NCI-H524 treated with DMSO at 0.1 percent for 48 hours (cell line): ENCODE data around the gene RAB37.
A peak's percentile ranks its signal among the peaks of the same experiment; 100 is the strongest.

ENCODE experiments used
- DNase-seq: peaks from one replicate; lab custom pipeline; 2025; lab: John Stamatoyannopoulos, UW

The RAB37 gene

GRCh38 chr17:74728033-74728701, 8.9 kb upstream of the RAB37 start:
- DNase-seq = no peak

- DNase-seq = no peak
Measured at GRCh38 chr17:74728702-74729075, 8.4 kb upstream of the RAB37 start.

GRCh38 chr17:74729368-74729767, 7.7 kb upstream of the RAB37 start:
- DNase-seq = no peak

DNA sequence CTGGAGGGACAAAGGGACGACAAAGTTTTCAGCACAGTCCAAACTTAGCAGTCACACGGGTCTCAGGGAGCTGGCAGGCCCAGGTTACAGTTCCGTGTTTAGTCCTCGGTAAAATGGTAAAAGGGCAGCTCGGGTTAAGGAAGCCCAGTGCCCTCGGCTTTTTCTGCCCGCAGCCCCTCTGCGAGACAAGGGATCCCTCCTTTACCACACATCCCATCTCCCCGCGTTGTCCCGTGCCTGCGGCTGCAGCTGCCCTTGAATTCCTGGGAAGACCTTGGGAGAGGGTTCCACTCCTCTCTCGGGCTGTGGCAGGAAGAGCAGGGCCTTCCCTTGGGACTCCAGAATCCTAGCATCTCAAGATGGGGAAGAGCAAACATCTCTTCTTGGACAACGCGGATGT, 7.2 kb upstream of the RAB37 start:
- no peak for DNase-seq

- DNase-seq = no peak
Measured at GRCh38 chr17:74730491-74731346, 6.3 kb upstream of the RAB37 start.

DNA sequence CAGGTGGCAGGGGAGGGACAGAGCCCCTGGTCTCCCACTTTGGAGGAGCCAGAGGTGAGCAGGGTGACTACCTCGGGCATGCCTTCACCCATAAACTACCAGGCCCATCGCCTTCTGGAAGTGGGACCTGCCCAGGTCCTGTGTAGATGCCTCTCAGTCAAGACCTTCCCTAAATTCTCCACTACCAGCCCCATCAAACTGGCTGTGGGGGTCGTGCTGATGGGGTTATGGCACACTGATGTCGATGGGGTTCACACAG, 5.8 kb upstream of the RAB37 start:
- DNase-seq = no peak

DNA sequence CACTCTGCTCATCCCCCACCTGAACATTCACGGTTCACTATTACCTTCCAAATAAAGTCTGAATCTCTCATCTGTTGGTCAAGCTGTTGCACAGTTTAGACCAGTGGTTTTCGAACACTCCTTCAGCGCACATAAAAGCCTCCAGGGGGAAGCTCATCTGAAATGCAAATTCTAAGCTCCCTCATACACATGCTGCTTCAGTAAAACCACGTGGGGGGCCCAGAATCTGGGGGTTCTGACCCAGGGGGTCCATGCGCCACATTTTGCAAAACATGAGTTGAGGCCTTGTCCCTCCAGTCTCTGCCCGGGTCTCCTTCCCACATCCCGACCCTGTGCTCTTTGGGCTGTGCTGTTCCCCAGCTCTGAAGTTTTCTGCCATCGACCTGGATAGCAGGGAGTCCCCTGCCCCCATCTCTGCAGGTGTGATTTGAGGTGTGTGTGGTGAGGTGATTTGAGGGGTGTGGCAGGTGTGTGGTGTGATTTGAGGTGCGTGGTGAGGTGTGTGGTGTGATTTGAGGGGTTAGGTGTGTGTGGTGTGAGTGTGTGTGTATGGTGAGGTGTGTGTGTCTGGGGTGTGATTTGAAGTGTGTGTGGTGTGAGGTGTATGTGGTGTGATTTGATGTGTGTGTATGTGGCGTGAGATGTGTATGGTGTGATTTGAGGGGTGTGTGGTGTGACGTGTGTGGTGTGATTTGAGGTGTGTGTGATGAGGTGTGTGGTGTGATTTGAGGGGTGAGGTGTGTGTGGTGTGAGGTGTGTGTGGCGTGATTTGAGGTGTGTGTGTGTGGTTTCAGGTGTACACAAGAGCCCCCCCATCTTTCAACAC, 4.8 kb upstream of the RAB37 start:
- no peak for DNase-seq

DNA sequence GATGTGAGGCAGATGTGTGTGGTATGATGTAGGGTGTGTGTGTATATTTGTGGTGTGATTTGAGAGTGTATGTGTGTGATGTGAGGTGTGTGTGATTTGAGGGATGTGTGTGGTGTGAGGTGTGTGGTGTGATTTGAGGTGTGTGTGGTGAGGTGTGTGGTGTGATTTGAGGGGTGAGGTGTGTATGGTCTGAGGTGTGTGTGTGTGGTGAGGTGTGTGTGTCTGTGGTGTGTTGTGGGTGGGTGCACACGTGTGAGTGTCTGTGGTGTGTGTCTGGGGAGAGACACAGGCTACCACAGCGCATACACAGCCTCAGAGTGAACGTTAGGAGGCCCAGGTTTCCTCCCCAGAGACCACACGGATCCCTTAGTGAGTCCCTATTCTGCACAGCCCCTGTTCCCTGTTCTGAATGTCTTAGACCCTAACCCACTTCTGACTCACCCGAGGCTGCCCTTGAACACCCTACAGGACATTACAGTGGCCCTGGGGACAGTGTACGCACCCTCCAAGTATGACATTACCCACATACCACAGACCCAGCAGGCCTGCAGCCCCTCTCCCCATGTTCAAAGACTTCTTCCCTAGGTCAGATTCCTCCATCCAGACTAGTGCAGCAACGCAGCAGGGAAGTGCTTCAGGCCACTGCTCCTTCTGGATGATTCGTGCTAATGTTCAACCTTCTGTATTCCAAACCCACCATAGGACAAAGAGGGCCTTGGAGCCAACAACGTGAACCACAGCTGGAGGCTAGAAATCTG, 3.5 kb upstream of the RAB37 start:
- DNase-seq = no peak

DNA sequence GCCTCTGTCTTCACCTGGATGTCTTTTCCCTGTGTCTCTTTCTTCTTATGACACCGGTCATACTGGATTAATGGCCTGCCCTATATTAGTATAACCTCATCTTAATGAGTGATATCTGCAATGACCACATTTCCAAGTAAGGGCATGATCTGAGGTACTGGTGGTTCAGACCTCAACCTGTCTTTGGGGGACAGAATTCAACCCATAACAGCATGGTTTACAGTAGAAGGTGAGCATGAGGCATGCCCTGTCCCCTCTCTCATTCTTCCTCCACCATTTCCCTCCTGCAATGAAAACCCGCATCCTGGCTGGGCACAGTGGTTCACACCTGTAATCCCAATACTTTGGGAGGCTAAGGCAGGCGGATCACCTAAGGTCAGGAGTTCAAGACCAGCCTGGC, 2.8 kb upstream of the RAB37 start:
- no peak for DNase-seq

DNA sequence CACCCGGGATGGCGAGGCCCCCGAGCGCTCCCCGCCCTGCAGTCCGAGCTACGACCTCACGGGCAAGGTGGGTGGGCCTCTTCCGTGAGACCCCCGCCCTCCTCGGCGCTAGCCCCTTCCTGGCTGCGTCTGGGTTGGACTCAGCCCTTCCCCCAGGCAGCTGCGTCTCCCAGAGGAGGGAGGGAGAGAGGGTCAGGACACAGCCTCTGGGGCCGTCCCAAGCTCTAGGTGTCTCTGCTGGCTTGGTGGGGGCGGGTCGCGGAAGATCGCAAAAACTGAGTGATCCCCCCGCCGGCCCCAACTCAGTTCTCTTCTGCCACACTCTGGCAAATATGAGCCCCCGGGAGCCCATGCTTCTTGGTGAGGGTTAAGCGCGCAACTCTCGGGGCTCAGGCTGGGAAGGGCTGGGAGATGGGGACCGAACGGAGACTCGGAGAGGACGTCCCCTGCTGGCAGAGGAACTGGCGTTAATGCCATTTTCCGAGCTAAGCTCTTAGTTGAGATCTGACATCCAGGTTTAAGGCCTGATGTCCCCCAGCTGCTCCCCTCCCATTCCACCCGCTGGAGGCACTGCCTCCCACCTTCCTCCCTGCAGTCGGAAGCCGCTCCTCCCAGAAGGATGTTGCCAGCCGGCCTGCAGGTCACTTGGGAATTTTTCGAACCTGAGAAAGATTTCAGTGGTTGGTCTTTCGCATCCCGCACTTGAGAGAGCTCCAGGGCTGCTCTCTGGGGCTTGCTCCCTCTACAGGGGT, 419 bp downstream of the RAB37 start:
- DNase-seq = peak; percentile 81

GRCh38 chr17:74738051-74738996, 1.3 kb downstream of the RAB37 start:
- DNase-seq = no peak

DNA sequence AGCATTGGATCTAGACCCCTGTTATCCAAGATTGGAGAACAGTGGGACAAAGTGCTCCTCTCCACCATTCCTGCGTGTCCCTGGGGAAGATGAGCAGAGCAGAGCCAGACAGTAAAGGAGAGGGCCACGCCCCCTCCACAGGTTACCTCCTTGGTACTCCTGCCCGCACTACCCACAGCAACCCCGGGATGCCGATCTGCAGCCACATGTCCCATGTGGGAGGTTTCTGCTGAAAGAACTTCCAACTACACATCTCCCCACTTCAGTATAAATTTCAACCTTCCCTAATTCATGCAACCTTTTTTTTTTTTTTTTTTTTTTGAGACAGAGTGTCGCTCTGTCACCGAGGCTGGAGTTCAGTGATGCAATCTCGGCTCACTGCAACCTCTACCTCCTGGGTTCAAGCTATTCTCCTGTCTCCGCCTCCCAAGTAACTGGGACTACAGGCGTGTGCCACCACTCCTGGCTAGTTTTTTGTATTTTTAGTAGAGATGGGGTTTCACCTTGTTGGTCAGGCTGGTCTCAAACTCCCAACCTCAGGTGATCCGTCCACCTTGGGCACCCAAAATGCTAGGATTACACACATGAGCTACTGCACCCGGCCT, 2.3 kb downstream of the RAB37 start:
- DNase-seq = no peak

DNA sequence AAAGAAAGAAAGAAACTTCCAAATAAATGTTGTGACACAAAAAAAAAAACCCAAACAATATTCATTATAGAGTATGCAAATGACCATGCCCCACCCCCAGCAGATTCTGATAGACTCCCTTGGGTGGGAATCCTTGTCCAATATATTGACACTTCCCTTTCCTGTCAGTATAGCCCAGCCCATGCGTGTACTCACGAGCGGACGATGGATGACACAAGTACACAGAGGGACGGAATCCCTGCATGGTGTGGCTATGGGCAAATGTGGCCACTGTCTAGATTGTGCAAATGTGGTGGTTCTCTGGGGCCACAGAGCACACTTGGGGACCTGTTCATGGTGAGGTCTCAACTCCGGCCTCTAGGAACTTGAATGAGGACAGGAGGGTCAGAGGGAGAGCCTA, 3.1 kb downstream of the RAB37 start:
- no peak for DNase-seq

- DNase-seq = no peak
Measured at GRCh38 chr17:74740641-74741387, 3.8 kb downstream of the RAB37 start.

DNA sequence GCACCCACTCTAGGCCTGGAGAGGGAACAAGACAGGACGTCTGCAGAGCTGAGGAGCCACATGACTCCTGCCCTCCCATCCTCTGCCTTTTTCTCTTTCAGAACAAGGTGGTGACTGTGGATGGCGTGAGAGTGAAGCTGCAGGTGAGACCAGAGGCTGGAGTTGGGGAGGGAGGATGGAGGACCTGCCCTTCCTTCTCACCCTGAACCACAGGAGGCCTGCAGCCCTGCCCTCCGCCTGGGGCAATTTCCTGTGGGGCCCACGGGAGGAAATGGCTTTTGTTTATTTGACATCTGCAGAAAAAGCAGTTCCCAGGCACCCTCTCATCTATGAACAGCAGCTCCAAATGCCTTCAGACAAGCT, 5.1 kb downstream of the RAB37 start:
- no peak for DNase-seq

- DNase-seq = no peak
Measured at GRCh38 chr17:74742978-74743545, 6.0 kb downstream of the RAB37 start.

GRCh38 chr17:74743755-74744154, 6.7 kb downstream of the RAB37 start:
- DNase-seq = no peak

DNA sequence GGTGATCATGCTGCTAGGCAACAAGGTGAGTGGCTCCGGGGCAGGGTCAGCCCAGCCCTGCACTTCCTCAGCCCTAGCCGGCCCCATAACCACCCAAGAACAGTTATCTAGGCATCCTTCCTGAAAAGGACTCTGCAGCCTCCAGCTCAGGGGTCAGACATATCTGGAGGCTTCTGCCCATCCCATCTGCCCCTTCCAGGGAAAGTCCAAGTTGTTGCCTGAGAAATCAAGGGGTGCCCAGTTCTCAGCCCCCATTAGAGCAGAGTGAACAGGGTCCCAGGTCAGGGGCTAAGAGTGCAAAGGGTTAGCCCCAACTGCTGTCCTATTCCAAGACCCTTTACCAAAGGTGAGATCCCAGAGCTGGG, 7.3 kb downstream of the RAB37 start:
- no peak for DNase-seq
